HK-2 (cell line): ENCODE measurements around the gene NMNAT3.

Experiments used
- DNase-seq: peaks from one replicate; pipeline ENCODE4 v3.0.0-alpha.2; 2018; ENCODE audit not compliant: unreplicated experiment

Gene NMNAT3

GRCh38 chr3:139521144-139521543, 156.6 kb downstream of the NMNAT3 start:
- DNase-seq = no peak

DNA sequence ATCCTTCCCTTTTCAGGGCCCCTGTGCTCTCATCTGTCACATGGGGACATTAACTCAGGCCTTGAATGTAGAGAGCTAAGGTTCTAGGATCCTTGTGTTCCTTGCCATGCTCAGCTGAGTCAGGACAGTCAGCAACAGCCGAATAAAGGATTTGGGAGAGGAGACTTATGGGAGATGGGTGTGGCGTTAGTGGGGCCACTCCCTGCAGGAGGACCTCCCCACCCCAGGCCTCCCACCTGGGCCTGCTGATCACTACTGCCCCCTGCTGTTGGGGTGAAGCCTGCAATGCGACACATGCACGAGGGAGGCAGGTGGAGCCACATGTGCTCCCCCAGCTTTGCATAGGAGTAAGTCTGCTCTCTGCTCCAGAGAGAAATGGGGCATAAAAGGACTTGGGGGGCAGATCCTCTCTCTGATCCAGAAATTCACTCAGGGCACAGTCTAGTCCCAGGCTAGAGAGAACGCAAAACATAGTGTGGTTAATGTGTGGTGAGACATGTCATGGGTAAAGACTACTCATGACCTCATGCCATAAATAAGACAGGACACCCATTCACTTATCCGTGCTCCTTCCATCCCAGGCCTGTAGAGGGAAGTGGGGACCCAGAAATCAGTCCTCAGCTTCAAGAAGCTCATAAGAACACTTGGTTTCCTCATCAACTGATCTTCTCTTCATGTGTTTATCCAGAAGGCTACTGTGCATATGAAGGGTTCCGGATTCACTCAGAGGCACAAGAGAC, 157.6 kb downstream of the NMNAT3 start:
- peak; percentile 14 for DNase-seq

DNA sequence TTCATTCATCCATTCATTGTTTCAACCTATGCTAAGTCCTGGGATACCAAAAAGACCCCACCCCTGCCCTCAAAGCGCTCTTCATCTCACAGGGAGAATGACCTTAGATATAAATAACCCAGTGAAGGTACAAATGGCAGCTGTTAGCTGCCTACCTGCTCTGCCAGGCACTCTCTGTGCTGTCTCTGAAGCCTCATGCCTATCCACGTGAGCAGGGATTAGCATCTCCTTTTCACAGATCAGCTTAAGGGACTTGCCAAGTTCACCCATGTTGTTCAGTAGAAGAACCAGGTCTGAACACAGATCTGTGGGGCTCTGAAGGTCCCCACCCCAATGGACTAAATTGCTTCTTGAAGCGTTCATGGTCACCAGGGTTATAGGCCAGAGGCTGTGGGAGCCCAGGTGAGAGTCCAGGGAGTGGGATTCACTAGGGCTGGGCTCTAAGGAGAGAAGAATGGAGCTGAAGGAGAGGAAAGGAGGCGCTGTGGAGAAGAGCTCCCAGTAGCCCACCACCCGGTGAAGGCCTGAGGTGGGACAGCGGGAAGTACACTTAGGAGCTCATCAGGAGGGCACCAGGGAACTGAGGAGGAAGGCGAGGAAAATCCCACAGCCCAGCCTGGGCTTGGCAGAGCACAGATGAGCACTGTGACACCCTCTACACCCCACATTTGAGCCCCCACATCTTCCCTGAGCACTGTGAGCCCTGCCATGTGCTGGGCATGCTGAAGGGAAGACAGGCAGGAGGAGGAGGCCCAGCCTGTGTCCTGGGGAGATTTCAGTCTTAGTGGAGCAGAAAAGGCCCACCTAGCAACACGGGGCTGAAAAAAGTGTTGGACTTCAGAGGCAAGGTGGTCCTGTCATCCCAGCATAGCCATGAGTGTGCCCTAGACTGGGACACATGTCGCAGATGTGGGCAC, 158.6 kb downstream of the NMNAT3 start:
- no peak for DNase-seq

- no peak for DNase-seq
Measured at GRCh38 chr3:139518306-139518705, 159.5 kb downstream of the NMNAT3 start.

DNA sequence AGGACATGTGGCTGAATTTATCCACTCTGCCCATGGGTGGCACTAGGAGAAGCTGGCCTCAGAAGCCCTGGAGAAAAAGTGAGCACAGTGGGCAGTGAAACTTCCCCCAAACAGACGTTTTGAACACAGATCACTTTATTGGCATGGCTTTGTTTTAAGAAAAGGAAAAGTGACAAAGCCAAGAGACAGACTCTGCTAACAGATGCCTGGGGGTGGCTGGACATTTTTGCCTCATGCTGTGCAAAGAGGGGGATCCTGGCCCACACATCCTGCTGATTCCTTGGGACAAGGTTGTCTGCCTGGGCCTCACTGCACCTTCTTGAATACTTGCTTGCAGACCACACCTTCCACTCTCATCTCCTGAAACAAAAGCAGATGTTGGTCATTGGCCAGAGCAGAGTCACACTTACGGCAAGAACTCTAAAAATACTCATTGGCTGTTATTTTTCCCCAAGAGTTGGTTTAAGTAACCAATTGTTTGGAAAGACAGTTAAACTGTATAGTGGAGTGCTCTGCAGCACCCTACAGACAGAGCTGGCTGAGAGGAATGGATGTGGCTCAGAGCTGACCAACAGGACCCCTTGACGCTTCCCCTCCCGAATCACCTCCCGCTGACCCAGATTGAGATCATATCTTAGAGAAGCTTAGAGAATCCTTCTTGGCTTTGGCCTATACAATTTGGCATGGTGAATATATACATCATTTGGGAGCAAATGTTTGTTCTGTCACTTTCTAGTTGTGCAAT, 160.3 kb downstream of the NMNAT3 start:
- DNase-seq = no peak

GRCh38 chr3:139514741-139515140, 163.0 kb downstream of the NMNAT3 start:
- no peak for DNase-seq
